K562 (cell line): ENCODE data around the gene PPHLN1. TPM values are rescaled to one million over a fixed set of nuclear protein-coding genes. Genes with fewer than 3 reads are reported as not detected.

Experiments
- ATAC-seq: fragments of 200-7000 bp; cut with Tn5 transposase; 3 replicates; pipeline ENCODE4 v1.9.1; 2020; ENCODE audit warnings: moderate library complexity
- BruUV-seq: library from RNA; stranded (reverse); fragments of 400-500 nt; replicated peaks from 2 replicates; lab custom pipeline; 2021; lab: Mats Ljungman, UMichigan
- CTCF ChIA-PET: fragments of 300-600 bp; formaldehyde crosslinking; extraction: SDS; loops from one replicate; lab custom pipeline; 2021; ENCODE audit warnings: low intra/inter-chr PET ratio; lab: Yijun Ruan, JAX
- POLR2A ChIA-PET: fragments of 300-600, 350-650 bp; sonication (Branson Sonifier 250); formaldehyde crosslinking; extraction: SDS; loops from one replicate; lab custom pipeline; 2021; ENCODE audit warnings: antibody characterized with exemption, inconsistent platforms; lab: Yijun Ruan, JAX
- DNase-seq, 4 experiments: peaks; one replicate each; pipeline versions ENCODE4 v3.0.0 to v3.0.0-alpha.2; 2011 to 2018; ENCODE audit warnings: low spot score in 3 of 4, mixed read lengths in 3 of 4; ENCODE audit errors: extremely low read depth in 1 of 4
- FAIRE-seq: peaks from 2 replicates; lab custom pipeline; 2011; peaks lifted over from hg19 to GRCh38; lab: Jason Lieb, UNC
- H2AFZ ChIP-seq: 2 replicates; pipeline ENCODE4 v1.6.0; 2011; ENCODE audit warnings: low read depth, low read length, control low read depth, inconsistent platforms
- H3K27ac ChIP-seq: fragments of 200-600 bp; 3 replicates; pipeline ENCODE4 v1.8.0; 2011; ENCODE audit warnings: low read depth, mild to moderate bottlenecking, control low read depth, inconsistent platforms, low read length, moderate library complexity, mixed read lengths; ENCODE audit errors: extremely low read depth
- H3K27me3 ChIP-seq, 2 experiments: fragments of 300-600 bp in 1 of 2; 2 replicates in 1 of 2; 3 replicates in 1 of 2; pipeline versions ENCODE4 v1.6.0 to v1.8.0; 2011; ENCODE audit warnings: inconsistent platforms in 2 of 2, low read length in 2 of 2, mild to moderate bottlenecking in 1 of 2, mixed read lengths in 1 of 2, moderate library complexity in 1 of 2; ENCODE audit not compliant: control insufficient read depth in 2 of 2, insufficient read depth in 2 of 2
- H3K36me3 ChIP-seq: fragments of 300-600 bp; 3 replicates; pipeline ENCODE4 v1.8.0; 2011; ENCODE audit warnings: mild to moderate bottlenecking, low read length, inconsistent platforms; ENCODE audit not compliant: control insufficient read depth, insufficient read depth
- H3K4me1 ChIP-seq, 2 experiments: fragments of 200-600 bp in 1 of 2; replicated peaks in 1 of 2; 2 replicates in 1 of 2; 3 replicates in 1 of 2; pipeline versions ENCODE4 v1.5.1 to v1.8.0; 2011; ENCODE audit warnings: inconsistent platforms in 2 of 2, low read length in 2 of 2, mild to moderate bottlenecking in 1 of 2, mixed read lengths in 1 of 2, moderate library complexity in 1 of 2; ENCODE audit not compliant: control insufficient read depth in 2 of 2, insufficient read depth in 2 of 2
- H3K4me2 ChIP-seq: 2 replicates; pipeline ENCODE4 v1.6.1; 2011; ENCODE audit warnings: low read length, control low read depth, inconsistent platforms, mixed read lengths; ENCODE audit not compliant: insufficient read depth
- H3K4me3 ChIP-seq: fragments of 200-600 bp; sonication (generic), shearing (Covaris generic); 2 replicates; pipeline ENCODE4 v1.5.1; 2016; ENCODE audit warnings: control low read depth, inconsistent platforms
- H3K79me2 ChIP-seq: fragments of 200-600 bp; 3 replicates; pipeline ENCODE4 v1.8.0; 2011; ENCODE audit warnings: low read length, inconsistent platforms; ENCODE audit not compliant: control insufficient read depth, insufficient read depth
- H3K9ac ChIP-seq, 2 experiments: 2 replicates each; pipeline versions ENCODE4 v1.6.0 to v1.6.1; 2011; ENCODE audit warnings: low read depth in 2 of 2, low read length in 2 of 2, control low read depth in 1 of 2, inconsistent platforms in 1 of 2, mild to moderate bottlenecking in 1 of 2, mixed read lengths in 1 of 2; ENCODE audit not compliant: insufficient read depth in 1 of 2
- H3K9me1 ChIP-seq: one replicate; pipeline ENCODE4 v1.6.0; 2011; ENCODE audit warnings: inconsistent platforms, mild to moderate bottlenecking, low read length, moderate library complexity; ENCODE audit not compliant: control insufficient read depth, insufficient read depth
- H3K9me3 ChIP-seq: replicated peaks from 2 replicates; pipeline ENCODE4 v1.5.1; 2011; ENCODE audit warnings: low read depth, low read length, inconsistent platforms; ENCODE audit not compliant: control insufficient read depth, insufficient read depth
- H4K20me1 ChIP-seq: replicated peaks from 2 replicates; pipeline ENCODE4 v1.6.1; 2011; ENCODE audit warnings: low read length, inconsistent platforms, mixed read lengths; ENCODE audit not compliant: control insufficient read depth, insufficient read depth
- CEBPB ChIP-seq: fragments of 450-650 bp; IDR thresholded peaks from 2 replicates; pipeline ENCODE4 v1.6.1; 2016; ENCODE audit warnings: missing genetic modification characterization, missing compliant biosample characterization
- CEBPG ChIP-seq, 3 experiments: fragments of 200-800 bp in 1 of 3; sonication (Bioruptor generic) in 1 of 3; sonication (generic) in 1 of 3; formaldehyde crosslinking in 1 of 3; IDR thresholded peaks in 2 of 3; conservative IDR thresholded peaks in 1 of 3; 2 replicates each; pipeline versions ENCODE4 v1.6.1 to v1.8.0; 2016 to 2022; ENCODE audit warnings: missing compliant biosample characterization in 2 of 3, missing genetic modification characterization in 2 of 3, mild to moderate bottlenecking in 1 of 3, missing genetic modification reagents in 1 of 3
- FOXK2 ChIP-seq, 2 experiments: fragments of 450-650 bp; IDR thresholded peaks in 1 of 2; conservative IDR thresholded peaks in 1 of 2; 2 replicates each; pipeline ENCODE4 v1.6.1; 2016; ENCODE audit warnings: low read depth in 2 of 2, mild to moderate bottlenecking in 1 of 2
- HDAC6 ChIP-seq: IDR thresholded peaks from 2 replicates; pipeline ENCODE4 v1.6.1; 2012; ENCODE audit warnings: low read depth, mild to moderate bottlenecking, control low read depth, inconsistent platforms, low read length, moderate library complexity
- KAT7 ChIP-seq: sonication (generic); formaldehyde crosslinking; IDR thresholded peaks from 2 replicates; pipeline ENCODE4 v1.8.0; 2022; ENCODE audit warnings: missing genetic modification reagents, mild to moderate bottlenecking, borderline replicate concordance
- POLR2B ChIP-seq: fragments of 450-650 bp; IDR thresholded peaks from 2 replicates; pipeline ENCODE4 v1.6.1; 2018; ENCODE audit warnings: low read depth; ENCODE audit not compliant: partially characterized antibody
- SMARCC2 ChIP-seq: fragments of 450-650 bp; IDR thresholded peaks from 2 replicates; pipeline ENCODE4 v1.6.1; 2017; ENCODE audit warnings: antibody characterized with exemption, moderate library complexity, mild to moderate bottlenecking, low read depth
- TBL1XR1 ChIP-seq, 2 experiments: IDR thresholded peaks; 2 replicates each; pipeline ENCODE4 v1.6.1; 2012; ENCODE audit warnings: improper control_type of control experiment in 2 of 2, low read length in 2 of 2, mild to moderate bottlenecking in 1 of 2
- U2AF1 ChIP-seq: fragments of 200-400 bp; formaldehyde crosslinking; optimal IDR thresholded peaks from 2 replicates; pipeline ENCODE3; 2017; ENCODE audit warnings: mild to moderate bottlenecking, low read depth, low read length, moderate library complexity
- WGBS: fragments of 100-300 bp; shearing (Covaris generic); methylation state at CpG from one replicate; pipeline ENCODE4 v1.1.6; 2016; ENCODE audit warnings: low coverage, mixed read lengths; ENCODE audit not compliant: insufficient coverage; ENCODE audit errors: missing lambda C conversion rate; 5-methylcytosine and 5-hydroxymethylcytosine counted together
- in situ Hi-C: fragments of 300-500 bp; cut with MboI; formaldehyde crosslinking; loops from 4 replicates; pipeline ENCODE4 v1.15.0; 2018; ENCODE audit warnings: inconsistent platforms, mixed read lengths
- intact Hi-C: fragments of 100-400 bp; cut with micrococcal nuclease; formaldehyde crosslinking; loops from 2 replicates; pipeline ENCODE4 v1.14.2; 2022
- polyA plus RNA-seq, 8 experiments: library from polyadenylated mRNA; depleted of rRNA in 4 of 8; stranded (reverse) in 5 of 8; unstranded in 3 of 8; fragments of >200 nt; fragmentation: Nextera tagmentation in 2 of 8; fragmentation: Illumina TruSeq in 1 of 8; extraction: Ambion mirVana in 2 of 8; extraction: Trizol in 1 of 8; gene quantifications; 2 replicates each; pipeline versions ENCODE4 v1.2.1 to v1.2.3, GENCODE V29; 2011 to 2014; ENCODE audit warnings: inconsistent platforms in 1 of 8, missing spikeins in 1 of 8
- total RNA-seq, 7 experiments: library from RNA; depleted of rRNA in 6 of 7; stranded (reverse); fragments of >200 nt in 6 of 7; fragmentation: Illumina TruSeq in 2 of 7; extraction: Trizol in 2 of 7; gene quantifications; 2 replicates each; pipeline versions ENCODE4 v1.2.1 to v1.2.3, GENCODE V29; 2011 to 2021; ENCODE audit warnings: low replicate concordance in 1 of 7

The PPHLN1 gene
- total and polyA plus RNA-seq, 9 of the 15 experiments (the other 6 are each of a cell fraction or from before 2014, with no cell fraction given) = 66.3 to 112 (median 93.6) TPM

DNA sequence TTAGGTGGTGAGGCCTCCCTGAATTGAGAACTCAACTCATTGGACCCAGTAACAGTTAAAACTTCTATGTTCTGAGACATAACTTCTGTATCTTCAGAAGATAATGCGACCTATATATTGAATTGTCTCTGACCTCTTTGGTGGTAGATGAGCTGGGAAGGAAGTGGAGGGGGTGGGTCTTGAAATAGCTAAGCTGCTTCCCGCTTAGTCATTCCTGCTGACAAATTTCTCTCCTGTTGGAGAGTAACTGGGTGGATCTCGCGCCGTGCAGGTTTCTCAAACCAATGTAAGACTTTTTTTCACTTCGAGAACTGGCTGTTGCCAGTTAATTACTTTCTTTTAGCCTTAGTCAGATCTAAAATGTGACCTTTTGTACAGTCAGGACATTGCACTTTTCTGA is 100.8 kb downstream of the PPHLN1 start (continued):
- TF ChIP-seq FOXK2 (conservative IDR thresholded peaks at IDR 0.05 in 1 of 2, IDR thresholded peaks at IDR 0.05 in 1 of 2; ENCODE audit: low read depth in 2 of 2) = no peak
- peak in 1 of 2 experiments; percentile 60; a peak in 2 of 4 replicates for TF ChIP-seq TBL1XR1 (IDR thresholded peaks at IDR 0.05; ENCODE audit: low read length in 2 of 2)

DNA sequence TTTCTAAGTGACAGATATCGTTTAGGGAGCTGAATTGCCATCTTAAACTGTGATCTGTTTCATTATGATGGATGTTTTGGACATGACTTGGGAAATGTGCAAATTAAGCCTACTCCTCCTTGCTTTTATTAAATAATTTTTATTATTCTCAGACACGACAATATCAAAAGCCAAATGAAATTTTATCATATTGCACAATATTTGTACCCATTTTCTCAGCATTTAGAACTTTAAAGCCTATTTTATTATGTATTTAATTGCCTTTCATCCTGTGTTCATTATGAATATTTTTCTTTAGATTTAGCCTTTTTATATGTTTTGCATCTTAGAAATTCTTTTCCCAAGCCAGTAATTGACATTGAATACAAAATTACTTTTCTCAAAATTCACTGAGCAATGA is 102.9 kb downstream of the PPHLN1 start:
- in situ Hi-C loops (no loop called here), intact Hi-C loops (no loop called here)
- no peak overlapping the region for H3K9ac ChIP-seq
- FAIRE-seq = no peak
- ChIA-PET CTCF (no interaction called here), POLR2A (interaction anchor here (1.1 kb wide), 1 partner anchor 14 kb away, joined by 6 read pairs; no protein-coding TSS in a partner anchor)
- no peak overlapping the region for H3K4me2 ChIP-seq
- no peak for DNase-seq
- no peaks in the 10 kb centered on the region for H4K20me1 ChIP-seq
- no peak for TF ChIP-seq CEBPG (CRISPR knock-in tag; IDR thresholded peaks at IDR 0.05)
- TF ChIP-seq CEBPG (tag; conservative IDR thresholded peaks at IDR 0.05 in 1 of 2, IDR thresholded peaks at IDR 0.05 in 1 of 2) = peak in 1 of 2 experiments; percentile 79; a peak in 2 of 4 replicates
- TF ChIP-seq HDAC6 = no peak
- TF ChIP-seq POLR2B = no peak
- peak; percentile 75 for TF ChIP-seq CEBPB
- TF ChIP-seq KAT7 (CRISPR knock-in tag) = no peak
- no peak for TF ChIP-seq SMARCC2
- no peak for TF ChIP-seq U2AF1
- BruUV-seq = no TSS peak
- no peak overlapping the region for H3K4me3 ChIP-seq
- H3K36me3 ChIP-seq = peaks cover 13% of the 10 kb centered on the region; the same call in 2 of the 3 replicates
- H3K79me2 ChIP-seq = no peaks in the 10 kb centered on the region
- ATAC-seq = no peak
- H3K27me3 ChIP-seq = no peaks in the 10 kb centered on the region
- H3K9me1 ChIP-seq = no peaks in the 10 kb centered on the region
- H2AFZ ChIP-seq = no peak overlapping the region
- no peak overlapping the region for H3K27ac ChIP-seq
- 30% methylated on average over 2 of the region's 2 CpGs for WGBS
- peaks cover 3 to 29% of the 10 kb centered on the region in 2 experiments; a peak in 4 of 5 replicates for H3K4me1 ChIP-seq
- no peaks in the 10 kb centered on the region for H3K9me3 ChIP-seq
